Thyroid gland (tissue), 4 donors: ENCODE results near the gene HSD17B11.

Experiments used
- POLR2A ChIP-seq, 2 donors: fragments of 450-650 bp; IDR thresholded peaks; one replicate each; pipeline ENCODE4 v1.6.1; 2017; ENCODE audit warnings: antibody characterized with exemption in 2 of 2, mild to moderate bottlenecking in 2 of 2, moderate library complexity in 1 of 2
- TF ChIP-seq, protein P1 (sequence below), 6 experiments: fragments of 200-600 bp in 3 of 6; fragments of 450-650 bp in 3 of 6; sonication (generic) in 3 of 6; IDR thresholded peaks; one replicate each; pipeline ENCODE4 v1.5.1; 2016 to 2019; ENCODE audit warnings: antibody characterized with exemption in 6 of 6, mild to moderate bottlenecking in 2 of 6, inconsistent platforms in 1 of 6, moderate library complexity in 1 of 6

- TF ChIP-seq, protein P1, sequence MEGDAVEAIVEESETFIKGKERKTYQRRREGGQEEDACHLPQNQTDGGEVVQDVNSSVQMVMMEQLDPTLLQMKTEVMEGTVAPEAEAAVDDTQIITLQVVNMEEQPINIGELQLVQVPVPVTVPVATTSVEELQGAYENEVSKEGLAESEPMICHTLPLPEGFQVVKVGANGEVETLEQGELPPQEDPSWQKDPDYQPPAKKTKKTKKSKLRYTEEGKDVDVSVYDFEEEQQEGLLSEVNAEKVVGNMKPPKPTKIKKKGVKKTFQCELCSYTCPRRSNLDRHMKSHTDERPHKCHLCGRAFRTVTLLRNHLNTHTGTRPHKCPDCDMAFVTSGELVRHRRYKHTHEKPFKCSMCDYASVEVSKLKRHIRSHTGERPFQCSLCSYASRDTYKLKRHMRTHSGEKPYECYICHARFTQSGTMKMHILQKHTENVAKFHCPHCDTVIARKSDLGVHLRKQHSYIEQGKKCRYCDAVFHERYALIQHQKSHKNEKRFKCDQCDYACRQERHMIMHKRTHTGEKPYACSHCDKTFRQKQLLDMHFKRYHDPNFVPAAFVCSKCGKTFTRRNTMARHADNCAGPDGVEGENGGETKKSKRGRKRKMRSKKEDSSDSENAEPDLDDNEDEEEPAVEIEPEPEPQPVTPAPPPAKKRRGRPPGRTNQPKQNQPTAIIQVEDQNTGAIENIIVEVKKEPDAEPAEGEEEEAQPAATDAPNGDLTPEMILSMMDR (IDR thresholded peaks at IDR 0.05) = no peak
- no peak for TF ChIP-seq POLR2A (IDR thresholded peaks at IDR 0.05)
These were observed 19.7 kb upstream of the HSD17B11 start for GRCh38 chr4:87410679-87411078.
